ENCODE results near the gene LCNL1.

GRCh38 chr9:136949239-136949816 is 33.5 kb upstream of the LCNL1 start:
- TF ChIP-seq SUZ12 (IDR thresholded peaks at IDR 0.05; ENCODE audit: unreplicated experiment) = no peak
- no peak for TF ChIP-seq IKZF1 (conservative IDR thresholded peaks at IDR 0.05)
- TF ChIP-seq NFIC (IDR thresholded peaks at IDR 0.05; ENCODE audit: low read depth, low read length) = no peak
- TF ChIP-seq TCF12 (IDR thresholded peaks at IDR 0.05; ENCODE audit: low read depth, low read length) = no peak
- TF ChIP-seq NBN (IDR thresholded peaks at IDR 0.05) = no peak
- TF ChIP-seq ATF7 (IDR thresholded peaks at IDR 0.05; ENCODE audit: low read depth) = no peak
- TF ChIP-seq EZH2 (IDR thresholded peaks at IDR 0.05; ENCODE audit: borderline replicate concordance, control insufficient read depth, low read depth, low read length) = no peak
- TF ChIP-seq POLR2A (IDR thresholded peaks at IDR 0.05; ENCODE audit: low read depth, low read length) = no peak
- TF ChIP-seq POLR2AphosphoS5 (IDR thresholded peaks at IDR 0.05; ENCODE audit: low read length) = no peak
- TF ChIP-seq CTCF (IDR thresholded peaks at IDR 0.05 in 2 of 3, conservative IDR thresholded peaks at IDR 0.05 in 1 of 3; ENCODE audit: control insufficient read depth in 2 of 3, extremely low read depth in 1 of 3, insufficient read depth in 1 of 3, low read depth in 3 of 3, low read length in 3 of 3) = no peak
- no peak for TF ChIP-seq E2F8 (IDR thresholded peaks at IDR 0.05; ENCODE audit: low read depth, partially characterized antibody)
- no peak for TF ChIP-seq USF2 (IDR thresholded peaks at IDR 0.05; ENCODE audit: borderline replicate concordance, low read depth, low read length)
- TF ChIP-seq EP300 (IDR thresholded peaks at IDR 0.05; ENCODE audit: borderline replicate concordance in 1 of 2, control insufficient read depth in 1 of 2, low read depth in 2 of 2, low read length in 2 of 2) = no peak
